Motor neuron (in vitro differentiated cells): ENCODE data around the gene UNC13A. TPM values are rescaled to one million over a fixed set of nuclear protein-coding genes. Genes with fewer than 3 reads are reported as not detected.

Experiments
- ATAC-seq, 8 experiments: fragments of 200-7000 bp; cut with Tn5 transposase; replicated peaks in 6 of 8; 2 replicates each; pipeline ENCODE4 v1.8.0; 2021; ENCODE audit warnings: mild to moderate bottlenecking in 8 of 8, moderate library complexity in 8 of 8
- H3K27ac ChIP-seq, 2 donors: fragments of 250-450 bp; sonication (Bioruptor Pico); 2 replicates each; pipeline ENCODE4 v1.9.0; 2021; ENCODE audit warnings: antibody characterized with exemption in 2 of 2, mild to moderate bottlenecking in 2 of 2, moderate library complexity in 1 of 2
- H3K4me1 ChIP-seq, 2 donors: fragments of 250-450 bp; sonication (Bioruptor Pico); replicated peaks in 1 of 2; 2 replicates each; pipeline ENCODE4 v1.6.1; 2021; ENCODE audit warnings: antibody characterized with exemption in 2 of 2, mild to moderate bottlenecking in 2 of 2, moderate library complexity in 1 of 2
- H3K4me3 ChIP-seq, 5 donors: fragments of 250-450 bp; sonication (Bioruptor Pico); 2 replicates each; pipeline ENCODE4 v1.9.0; 2021; ENCODE audit warnings: antibody characterized with exemption in 5 of 5, mild to moderate bottlenecking in 5 of 5, moderate library complexity in 4 of 5
- WGBS, 10 experiments: fragments of 450-650 bp; shearing (Covaris generic); methylation state at CpG; one replicate each; pipeline ENCODE4 v1.0.0; 2022; 5-methylcytosine and 5-hydroxymethylcytosine counted together
- in situ Hi-C, 9 experiments: fragments of 400-800 bp; cut with MboI; loops; one replicate each; pipeline ENCODE4 v1.15.0; 2021; ENCODE audit warnings: low sequenced_read_pairs in 9 of 9, low pct_unique_long_range_greater_than_20kb in 2 of 9; ENCODE audit not compliant: unreplicated experiment in 9 of 9
- total RNA-seq, 8 experiments: library from RNA; unstranded; fragments of 300-600 nt; gene quantifications; 2 replicates each; pipeline versions ENCODE4 v1.2.3 to v1.2.4, GENCODE V29; 2022

The UNC13A gene
- total RNA-seq, 8 experiments from 2014 or later: 1.4 to 27.6 (median 18.3) TPM

DNA sequence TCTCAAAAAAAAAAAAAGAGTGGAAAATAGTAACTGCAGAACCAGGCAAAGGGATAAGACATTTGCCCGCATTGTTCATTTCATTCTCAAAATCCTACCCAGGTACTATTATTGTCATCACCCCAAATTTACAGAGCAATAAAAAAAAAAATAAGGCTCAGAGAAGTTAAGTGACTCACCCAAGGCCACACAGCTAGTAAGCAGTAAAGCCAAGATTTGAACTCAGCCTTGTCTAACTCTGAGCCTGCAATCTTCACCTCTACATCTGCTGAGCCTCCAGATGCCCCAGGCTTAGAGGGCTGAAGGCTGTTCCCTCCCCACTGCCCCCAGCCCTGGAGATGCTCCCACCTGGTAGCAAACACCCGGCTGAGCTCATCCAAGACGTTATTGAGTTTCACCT is 61.0 kb downstream of the UNC13A start:
- in situ Hi-C loops: no loop called here
- 67 to 100% (median 79%) methylated on average over 1 to 2 of the region's 3 CpGs; no CpG with 5 or more reads in 5 of the 10 experiments for WGBS, 10 experiments
- Histone ChIP-seq H3K4me1 (no peaks in the 10 kb centered on the region), H3K27ac (no peak overlapping the region), H3K4me3 (no peak overlapping the region)
- no peak for ATAC-seq

DNA sequence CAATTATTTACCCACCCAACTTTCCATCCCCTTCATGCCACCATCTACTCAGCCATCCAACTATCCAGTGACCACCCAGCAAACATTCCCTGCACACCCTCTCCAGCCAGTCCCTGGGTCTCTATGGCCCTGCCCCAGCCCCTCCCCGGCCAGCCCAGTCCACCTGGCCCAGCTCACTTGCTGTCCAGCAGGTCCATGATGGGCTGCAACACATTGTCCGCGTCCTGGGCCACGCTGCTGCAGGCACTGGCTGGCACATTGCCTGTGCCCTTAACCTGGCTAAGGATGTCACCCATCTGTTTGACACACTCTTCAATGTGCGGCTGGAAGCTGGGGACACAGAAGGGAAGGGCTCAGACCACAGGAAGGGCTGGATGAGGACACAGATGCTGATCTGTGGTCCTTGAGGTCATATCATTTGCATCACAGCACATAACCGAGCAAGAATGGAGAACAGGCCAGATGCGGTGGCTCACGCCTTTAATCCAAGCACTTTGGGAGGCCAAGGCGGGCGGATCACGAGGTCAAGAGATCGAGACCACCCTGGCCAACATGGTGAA is 61.6 kb downstream of the UNC13A start:
- H3K4me3 ChIP-seq: no peak overlapping the region
- in situ Hi-C loops: no loop called here
- no peaks in the 10 kb centered on the region for H3K4me1 ChIP-seq
- ATAC-seq: no peak
- 71 to 100% (median 84%) methylated on average over 1 to 5 of the region's 12 CpGs; no CpG with 5 or more reads in 2 of the 10 experiments for WGBS, 10 experiments
- no peak overlapping the region for H3K27ac ChIP-seq

DNA sequence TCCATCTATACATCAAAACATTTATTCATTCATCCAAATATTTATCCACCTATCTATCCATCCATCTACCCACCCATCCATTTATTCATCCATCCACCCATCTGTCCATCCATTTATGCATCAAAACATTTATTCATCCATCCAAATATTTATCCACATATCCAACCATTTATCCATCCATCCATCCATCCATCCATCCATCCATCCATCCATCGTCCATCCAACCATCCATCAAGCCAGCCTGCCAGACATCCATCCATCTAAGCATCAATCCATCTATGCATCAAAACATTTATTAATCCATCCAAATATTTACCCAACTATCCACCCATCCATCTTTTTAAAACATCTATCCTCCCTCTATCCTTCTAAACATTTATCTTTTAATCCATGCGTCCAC is 62.2 kb downstream of the UNC13A start:
- 25 to 100% (median 71%) methylated on average over 1 to 2 of the region's 2 CpGs for WGBS, 10 experiments
- ATAC-seq: no peak
- in situ Hi-C loops: no loop called here

DNA sequence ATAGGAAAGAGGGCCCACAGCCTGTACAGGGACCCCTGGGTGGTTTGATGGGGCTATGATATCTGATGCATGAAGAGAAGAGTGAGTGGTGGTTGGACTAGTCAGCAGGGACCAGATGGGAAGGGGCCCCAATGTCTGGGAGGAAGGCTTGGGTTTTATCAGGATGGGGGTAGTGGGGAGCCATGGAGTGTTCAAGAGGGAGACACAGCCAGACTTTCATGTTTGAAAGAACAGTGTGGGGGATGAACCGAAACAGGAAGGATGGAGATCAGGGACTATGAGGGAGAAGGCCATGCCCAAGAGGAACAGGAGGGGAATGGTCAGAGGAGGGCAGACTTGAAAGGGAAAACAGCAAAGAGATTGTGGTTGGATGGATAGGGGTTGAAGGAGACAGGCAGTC is 63.1 kb downstream of the UNC13A start:
- H3K4me1 ChIP-seq: no peaks in the 10 kb centered on the region
- H3K4me3 ChIP-seq: no peak overlapping the region
- 80 to 100% (median 82%) methylated on average over 1 of the region's 1 CpG; no CpG with 5 or more reads in 6 of the 10 experiments for WGBS, 10 experiments
- no peak for ATAC-seq
- in situ Hi-C loops: no loop called here
- H3K27ac ChIP-seq: no peak overlapping the region

More for the DNA sequence above, 62.2 kb downstream of the UNC13A start:
- Histone ChIP-seq H3K4me3 (no peak overlapping the region), H3K4me1 (no peaks in the 10 kb centered on the region), H3K27ac (no peak overlapping the region)

DNA sequence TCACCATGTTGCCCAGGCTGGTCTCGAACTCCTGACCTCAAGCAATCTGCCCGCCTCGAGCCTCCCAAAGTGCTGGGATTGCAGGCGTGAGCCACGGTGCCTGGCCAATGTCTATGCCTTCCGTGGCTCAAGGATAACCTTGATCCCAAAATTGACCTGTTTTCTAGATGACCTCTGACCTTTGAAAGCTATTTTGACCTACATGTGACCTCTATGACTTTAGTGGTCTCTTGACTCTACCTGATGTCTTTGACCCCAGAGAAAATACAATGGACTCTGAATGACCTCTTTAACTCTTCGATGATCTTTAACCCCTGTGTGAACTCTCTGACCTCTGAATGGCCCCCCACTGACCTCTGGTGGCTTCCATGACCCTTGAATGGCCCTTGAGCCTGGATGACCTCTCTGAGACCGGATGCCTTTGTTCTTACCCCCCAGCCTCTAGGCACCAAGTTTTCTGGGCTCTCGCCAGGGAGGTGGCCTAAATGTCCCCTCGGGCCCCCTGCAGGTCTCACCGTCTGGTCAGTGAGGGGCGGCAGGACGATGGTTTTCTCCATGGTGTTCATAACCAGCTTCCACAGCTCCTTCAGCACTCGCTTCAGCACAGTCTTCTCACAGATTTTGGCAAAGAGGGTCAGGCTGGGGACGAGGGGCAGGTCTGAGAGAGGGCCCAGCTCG is 63.7 kb downstream of the UNC13A start:
- H3K4me3 ChIP-seq: no peak overlapping the region
- H3K27ac ChIP-seq: no peak overlapping the region
- 74 to 100% (median 94%) methylated on average over 1 to 10 of the region's 16 CpGs; no CpG with 5 or more reads in 2 of the 10 experiments for WGBS, 10 experiments
- ATAC-seq: no peak
- in situ Hi-C loops: no loop called here
- H3K4me1 ChIP-seq: no peaks in the 10 kb centered on the region

DNA sequence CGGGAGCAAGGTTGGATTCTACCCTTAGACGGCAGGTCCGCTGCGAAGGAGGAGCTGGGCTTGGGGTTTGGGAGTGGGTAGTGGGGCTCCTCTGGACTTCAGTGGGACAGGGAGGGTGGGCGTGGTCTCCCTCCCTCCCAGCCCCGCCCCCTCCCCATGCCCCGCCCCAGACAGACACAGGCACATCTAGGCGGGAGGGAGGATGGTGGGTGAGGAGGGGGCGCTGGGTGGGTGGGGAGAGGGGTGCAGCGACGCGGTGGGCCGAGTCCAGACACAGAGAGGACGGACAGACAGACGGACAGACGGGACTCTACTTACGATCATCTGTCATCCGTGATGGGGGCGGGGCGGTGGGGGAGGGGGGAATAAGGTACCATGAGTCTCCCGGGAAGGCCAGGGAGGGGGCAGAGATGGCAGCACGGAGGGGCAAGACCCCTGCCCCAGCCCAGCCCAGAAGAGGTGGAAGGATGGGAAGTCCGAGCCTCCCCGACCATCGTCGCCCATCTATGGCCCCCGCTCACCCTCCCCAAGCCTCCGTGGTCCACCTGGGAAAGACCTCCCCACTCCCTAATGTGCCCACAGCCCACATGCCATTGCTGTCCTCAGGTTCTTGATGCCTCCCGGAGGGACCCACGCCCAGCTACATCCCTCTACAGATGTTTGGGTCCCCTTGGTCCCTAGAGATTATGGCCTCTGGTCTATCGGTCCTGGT is 64.8 kb downstream of the UNC13A start:
- in situ Hi-C loops: no loop called here
- 63 to 100% (median 95%) methylated on average over 1 to 2 of the region's 31 CpGs; no CpG with 5 or more reads in 4 of the 10 experiments for whole genome bisulfite sequencing, 10 experiments
- ATAC-seq: peak in 4 of 8 experiments; percentile 12 to 33 (median 21)

DNA sequence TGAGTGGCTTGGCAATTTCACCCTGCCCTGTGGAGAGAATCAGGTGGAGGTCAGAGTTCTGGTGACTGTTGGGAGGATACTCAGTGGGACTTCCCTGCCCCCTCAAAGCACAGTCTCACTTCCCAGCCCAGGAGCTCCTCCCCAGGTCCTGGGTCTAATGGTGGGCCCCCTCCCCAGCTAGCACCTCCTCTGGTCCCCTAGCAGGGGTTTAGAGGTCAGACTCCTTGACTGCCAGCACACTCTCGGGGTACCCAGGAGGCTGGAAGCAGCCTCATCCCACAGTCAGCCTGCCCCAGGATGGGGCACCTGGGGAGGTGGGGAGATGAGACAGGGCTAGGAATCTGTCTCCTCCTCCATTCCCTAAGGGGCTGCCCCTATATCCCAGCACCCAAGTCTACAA is 67.5 kb downstream of the UNC13A start:
- ATAC-seq: no peak
- Histone ChIP-seq H3K4me3 (no peak overlapping the region), H3K4me1 (no peaks in the 10 kb centered on the region), H3K27ac (no peak overlapping the region)
- in situ Hi-C loops: no loop called here
- no CpG with 5 or more reads among the region's 1 CpG for whole genome bisulfite sequencing, 10 experiments

More for the DNA sequence above, 64.8 kb downstream of the UNC13A start:
- Histone ChIP-seq H3K4me3 (no peak overlapping the region), H3K4me1 (no peaks in the 10 kb centered on the region), H3K27ac (no peak overlapping the region)

DNA sequence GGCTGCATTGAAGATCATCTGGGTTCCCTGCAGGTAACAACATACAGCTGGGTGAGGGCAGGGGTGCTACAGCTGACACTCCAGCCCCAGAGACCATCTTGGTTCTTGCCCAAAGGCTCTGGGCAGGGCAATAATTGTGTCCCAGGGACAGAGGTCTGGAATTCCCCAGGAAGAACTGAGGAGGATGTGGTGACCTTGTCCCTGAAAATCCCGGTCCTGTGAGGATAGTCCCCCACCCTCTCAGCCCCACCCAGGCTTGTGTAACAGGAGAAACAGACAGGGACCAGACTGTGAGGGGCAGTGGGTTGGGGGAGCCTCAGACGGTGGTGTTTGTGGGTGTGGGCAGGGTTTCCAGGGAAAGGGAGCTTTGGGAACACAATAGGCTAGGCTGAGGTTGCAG is 69.2 kb downstream of the UNC13A start:
- WGBS, 10 experiments: 0% methylated on average over 1 of the region's 2 CpGs; no CpG with 5 or more reads in 9 of the 10 experiments
- no peak overlapping the region for H3K27ac ChIP-seq
- no peak overlapping the region for H3K4me3 ChIP-seq
- in situ Hi-C loops: no loop called here
- ATAC-seq: peak in 3 of 8 experiments; percentile 25 to 41 (median 31)
- no peaks in the 10 kb centered on the region for H3K4me1 ChIP-seq

DNA sequence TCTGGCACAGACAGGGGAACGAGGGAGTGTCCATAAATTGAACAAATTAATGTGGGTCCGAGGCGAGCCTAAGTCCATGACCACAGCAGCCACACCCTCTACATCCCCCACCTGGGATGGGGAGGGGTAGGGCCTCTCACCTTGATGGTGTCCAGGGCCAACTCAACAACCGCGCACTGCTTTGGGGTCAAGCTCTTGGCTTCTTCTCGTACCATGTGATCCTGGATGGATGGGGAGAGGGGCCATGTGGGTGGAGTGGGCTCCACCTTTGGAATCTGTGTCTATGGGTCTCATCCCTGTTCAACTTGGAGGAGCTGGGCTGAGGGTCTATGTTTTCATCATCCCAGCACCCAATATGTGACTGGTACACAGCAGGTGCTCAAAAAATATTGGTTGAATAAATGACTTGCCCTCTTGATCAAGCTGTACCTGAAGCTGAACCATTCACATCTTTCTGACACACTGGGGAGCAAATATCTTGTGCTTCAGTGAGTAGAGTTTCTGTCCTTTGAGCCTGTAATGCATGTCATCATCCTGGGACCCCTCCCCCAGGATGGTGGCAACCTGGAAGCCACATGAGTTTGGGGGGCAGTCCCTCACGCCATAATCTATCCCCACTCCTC is 69.8 kb downstream of the UNC13A start:
- peak in 1 of 8 experiments; percentile 3 for ATAC-seq
- in situ Hi-C loops: no loop called here
- Histone ChIP-seq H3K4me3 (no peak overlapping the region), H3K27ac (no peak overlapping the region), H3K4me1 (no peaks in the 10 kb centered on the region)
- WGBS, 10 experiments: 40 to 100% (median 86%) methylated on average over 1 to 3 of the region's 7 CpGs; no CpG with 5 or more reads in 4 of the 10 experiments

DNA sequence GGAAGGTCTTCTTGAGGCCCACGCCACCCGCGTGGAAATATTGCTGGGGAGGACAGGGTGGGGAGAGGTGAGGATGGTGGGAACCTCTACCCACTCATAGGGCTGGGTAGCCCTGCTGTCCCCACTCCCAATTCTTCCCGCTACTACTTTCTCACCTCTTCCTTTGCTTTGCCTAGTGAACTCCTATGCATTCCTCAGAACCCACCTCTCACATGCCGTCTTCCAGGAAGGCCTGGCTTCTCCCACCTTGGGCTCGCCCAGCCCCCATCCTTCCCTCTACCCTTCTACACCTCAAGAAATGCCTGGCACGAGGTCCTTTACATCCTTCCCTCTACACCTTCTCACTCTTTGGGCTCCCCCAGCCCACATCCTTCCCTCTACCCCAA is 70.4 kb downstream of the UNC13A start:
- in situ Hi-C loops: no loop called here
- Histone ChIP-seq H3K4me3 (no peak overlapping the region), H3K4me1 (no peaks in the 10 kb centered on the region), H3K27ac (no peak overlapping the region)
- 10 to 100% (median 92%) methylated on average over 1 to 5 of the region's 7 CpGs; no CpG with 5 or more reads in 3 of the 10 experiments for WGBS, 10 experiments
- peak in 2 of 8 experiments; percentile 1 to 13 for ATAC-seq

DNA sequence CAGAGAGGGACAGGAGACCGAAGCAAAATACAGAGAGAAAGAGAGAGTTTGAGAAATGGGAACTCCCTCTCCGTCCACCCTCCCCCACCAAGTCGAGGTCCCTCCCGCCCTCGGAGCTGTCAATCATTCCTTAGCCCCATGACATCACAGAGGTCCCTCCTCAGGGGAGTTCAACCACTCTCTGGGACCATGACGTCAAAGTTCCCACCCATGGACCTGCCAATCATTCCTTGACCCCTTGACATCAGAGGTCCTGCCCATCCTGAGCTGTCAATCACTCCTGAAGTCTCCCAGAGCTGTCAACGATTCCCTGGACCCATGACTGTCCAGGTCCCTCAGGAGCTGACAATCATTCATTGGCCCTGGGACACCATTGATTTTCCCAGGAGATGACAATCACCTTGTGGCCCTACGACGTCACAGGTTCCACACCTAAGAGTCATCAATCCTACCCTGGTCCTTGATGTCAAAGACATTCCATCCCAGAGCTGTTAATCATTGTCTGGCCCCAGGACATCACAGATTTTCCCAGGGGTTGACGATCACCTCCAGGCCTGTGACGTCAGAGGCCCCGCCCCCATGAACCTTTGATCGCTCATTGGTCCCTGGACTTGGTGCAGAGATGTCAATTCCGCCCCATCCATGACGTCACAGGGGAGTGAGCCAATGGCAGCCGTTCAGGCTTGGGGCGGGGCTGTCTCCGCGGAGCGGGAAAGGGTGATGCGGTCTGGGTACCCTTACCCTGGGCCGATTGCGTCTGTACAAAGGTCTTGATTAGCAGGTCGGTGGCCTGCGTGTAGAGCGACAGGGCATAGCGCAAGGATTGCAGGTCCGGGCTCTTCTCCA is 71.0 kb downstream of the UNC13A start:
- H3K4me1 ChIP-seq: no peaks in the 10 kb centered on the region
- WGBS, 10 experiments: 0 to 100% (median 81%) methylated on average over 1 to 14 of the region's 28 CpGs; no CpG with 5 or more reads in 4 of the 10 experiments
- in situ Hi-C loops: no loop called here
- H3K4me3 ChIP-seq: no peak overlapping the region
- peak in 7 of 8 experiments; percentile 33 to 53 (median 40) for ATAC-seq
- no peak overlapping the region for H3K27ac ChIP-seq

DNA sequence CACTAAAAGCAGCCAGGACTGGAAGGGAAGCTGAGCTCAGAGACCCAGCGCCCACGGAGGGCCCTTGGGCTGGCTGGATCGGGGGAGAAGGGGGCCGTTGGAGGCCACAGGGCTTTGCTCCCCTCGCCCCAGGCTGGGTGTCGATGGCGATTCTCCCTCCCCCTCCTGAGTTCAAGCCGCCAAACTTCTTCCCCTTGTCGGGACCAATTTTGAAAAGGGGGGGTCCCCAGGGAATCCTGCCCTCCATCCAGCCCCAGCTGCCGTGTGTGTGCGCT is 71.5 kb downstream of the UNC13A start:
- H3K4me3 ChIP-seq: no peak overlapping the region
- 0 to 27% methylated on average over 3 of the region's 11 CpGs; no CpG with 5 or more reads in 8 of the 10 experiments for WGBS, 10 experiments
- in situ Hi-C loops: no loop called here
- no peak overlapping the region for H3K27ac ChIP-seq
- peak in 4 of 8 experiments; percentile 12 to 29 (median 16) for ATAC-seq
- H3K4me1 ChIP-seq: no peaks in the 10 kb centered on the region
